ENCODE measurements around the gene CAPS2.

GRCh38 chr12:75308279-75308678, 21.8 kb downstream of the CAPS2 start:
- TF ChIP-seq, protein P1, sequence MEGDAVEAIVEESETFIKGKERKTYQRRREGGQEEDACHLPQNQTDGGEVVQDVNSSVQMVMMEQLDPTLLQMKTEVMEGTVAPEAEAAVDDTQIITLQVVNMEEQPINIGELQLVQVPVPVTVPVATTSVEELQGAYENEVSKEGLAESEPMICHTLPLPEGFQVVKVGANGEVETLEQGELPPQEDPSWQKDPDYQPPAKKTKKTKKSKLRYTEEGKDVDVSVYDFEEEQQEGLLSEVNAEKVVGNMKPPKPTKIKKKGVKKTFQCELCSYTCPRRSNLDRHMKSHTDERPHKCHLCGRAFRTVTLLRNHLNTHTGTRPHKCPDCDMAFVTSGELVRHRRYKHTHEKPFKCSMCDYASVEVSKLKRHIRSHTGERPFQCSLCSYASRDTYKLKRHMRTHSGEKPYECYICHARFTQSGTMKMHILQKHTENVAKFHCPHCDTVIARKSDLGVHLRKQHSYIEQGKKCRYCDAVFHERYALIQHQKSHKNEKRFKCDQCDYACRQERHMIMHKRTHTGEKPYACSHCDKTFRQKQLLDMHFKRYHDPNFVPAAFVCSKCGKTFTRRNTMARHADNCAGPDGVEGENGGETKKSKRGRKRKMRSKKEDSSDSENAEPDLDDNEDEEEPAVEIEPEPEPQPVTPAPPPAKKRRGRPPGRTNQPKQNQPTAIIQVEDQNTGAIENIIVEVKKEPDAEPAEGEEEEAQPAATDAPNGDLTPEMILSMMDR (IDR thresholded peaks at IDR 0.05; ENCODE audit: poor library complexity, severe bottlenecking) = no peak
- TF ChIP-seq EZH2 (IDR thresholded peaks at IDR 0.05; ENCODE audit: borderline replicate concordance, insufficient read depth, low read length, poor library complexity, severe bottlenecking) = no peak
- TF ChIP-seq TAF1 (IDR thresholded peaks at IDR 0.05; ENCODE audit: low read depth) = no peak
- TF ChIP-seq POLR2AphosphoS5 (IDR thresholded peaks at IDR 0.05) = no peak
- TF ChIP-seq RAD21 (conservative IDR thresholded peaks at IDR 0.05) = no peak
- no peak for TF ChIP-seq EP300 (conservative IDR thresholded peaks at IDR 0.05; ENCODE audit: poor library complexity, severe bottlenecking)
- no peak for TF ChIP-seq SMC3 (conservative IDR thresholded peaks at IDR 0.05; ENCODE audit: poor library complexity)

Data from neural cell (in vitro differentiated cells).